ENCODE results near the gene KIF12.

Gene KIF12

GRCh38 chr9:114125476-114126013 is 26.5 kb upstream of the KIF12 start:
- Histone ChIP-seq H2BK120ac (ENCODE audit: insufficient read depth, low read length, poor library complexity) (no peak overlapping the region), H3K9ac (ENCODE audit: low read length) (no peak overlapping the region), H2AK5ac (ENCODE audit: low read length) (no peak overlapping the region), H3K27me3 (ENCODE audit: insufficient read depth, low read length) (no peaks in the 10 kb centered on the region), H3K4me2 (ENCODE audit: low read length) (no peak overlapping the region), H3K18ac (ENCODE audit: low read length) (no peak overlapping the region), H3K4me3 (ENCODE audit: low read depth, low read length) (no peak overlapping the region), H2AFZ (ENCODE audit: insufficient read depth, low read length, poor library complexity) (no peak overlapping the region), H3K36me3 (ENCODE audit: control insufficient read depth in 1 of 2, insufficient read depth in 2 of 2, low read length in 2 of 2) (no peaks in the 10 kb centered on the region), H3K23ac (ENCODE audit: low read length) (no peak overlapping the region), H3K9me3 (ENCODE audit: insufficient read depth, low read depth, low read length) (no peaks in the 10 kb centered on the region), H2BK12ac (ENCODE audit: low read length) (no peak overlapping the region), H4K12ac (ENCODE audit: low read depth, low read length) (no peak overlapping the region), H3K14ac (ENCODE audit: low read length) (no peak overlapping the region), H4K8ac (ENCODE audit: low read depth, low read length) (no peak overlapping the region), H3K79me2 (ENCODE audit: control insufficient read depth, insufficient read depth, low read length, poor library complexity) (no peaks in the 10 kb centered on the region), H3K4me1 (ENCODE audit: control insufficient read depth in 1 of 2, insufficient read depth in 2 of 2, low read length in 2 of 2) (no peaks in the 10 kb centered on the region), H3K79me1 (ENCODE audit: low read length) (no peaks in the 10 kb centered on the region), H2BK5ac (ENCODE audit: low read depth, low read length, poor library complexity) (no peak overlapping the region), H3K27ac (ENCODE audit: low read depth, low read length) (no peak overlapping the region), H3K4ac (ENCODE audit: low read depth, low read length) (no peak overlapping the region), H4K91ac (ENCODE audit: low read depth, low read length) (no peak overlapping the region)
- DNase-seq = no peak
- no CpG with 5 or more reads among the region's 10 CpGs for WGBS (ENCODE audit: extremely low coverage, insufficient coverage, insufficient read length)

- H2BK120ac ChIP-seq (ENCODE audit: insufficient read depth, low read length, poor library complexity) = no peak overlapping the region
- no peak overlapping the region for H2BK5ac ChIP-seq (ENCODE audit: low read depth, low read length, poor library complexity)
- H3K4me2 ChIP-seq (ENCODE audit: low read length) = no peak overlapping the region
- H3K27ac ChIP-seq (ENCODE audit: low read depth, low read length) = no peak overlapping the region
- no peak overlapping the region for H4K12ac ChIP-seq (ENCODE audit: low read depth, low read length)
- DNase-seq = no peak
- H3K9ac ChIP-seq (ENCODE audit: low read length) = no peak overlapping the region
- no peaks in the 10 kb centered on the region for H3K9me3 ChIP-seq (ENCODE audit: insufficient read depth, low read depth, low read length)
- H3K36me3 ChIP-seq (ENCODE audit: control insufficient read depth in 1 of 2, insufficient read depth in 2 of 2, low read length in 2 of 2) = no peaks in the 10 kb centered on the region
- no peak overlapping the region for H2BK12ac ChIP-seq (ENCODE audit: low read length)
- WGBS (ENCODE audit: extremely low coverage, insufficient coverage, insufficient read length) = no CpG with 5 or more reads among the region's 13 CpGs
- H2AFZ ChIP-seq (ENCODE audit: insufficient read depth, low read length, poor library complexity) = no peak overlapping the region
- no peak overlapping the region for H4K91ac ChIP-seq (ENCODE audit: low read depth, low read length)
- H3K79me2 ChIP-seq (ENCODE audit: control insufficient read depth, insufficient read depth, low read length, poor library complexity) = no peaks in the 10 kb centered on the region
- no peak overlapping the region for H3K4ac ChIP-seq (ENCODE audit: low read depth, low read length)
- H3K18ac ChIP-seq (ENCODE audit: low read length) = no peak overlapping the region
- no peaks in the 10 kb centered on the region for H3K79me1 ChIP-seq (ENCODE audit: low read length)
- no peak overlapping the region for H2AK5ac ChIP-seq (ENCODE audit: low read length)
- no peak overlapping the region for H3K23ac ChIP-seq (ENCODE audit: low read length)
- H3K14ac ChIP-seq (ENCODE audit: low read length) = no peak overlapping the region
- no peaks in the 10 kb centered on the region for H3K27me3 ChIP-seq (ENCODE audit: insufficient read depth, low read length)
- no peak overlapping the region for H3K4me3 ChIP-seq (ENCODE audit: low read depth, low read length)
- H4K8ac ChIP-seq (ENCODE audit: low read depth, low read length) = no peak overlapping the region
- no peaks in the 10 kb centered on the region for H3K4me1 ChIP-seq (ENCODE audit: control insufficient read depth in 1 of 2, insufficient read depth in 2 of 2, low read length in 2 of 2)
Measured at GRCh38 chr9:114124666-114125475, 25.8 kb upstream of the KIF12 start.

GRCh38 chr9:114124138-114124537 is 25.0 kb upstream of the KIF12 start:
- no peaks in the 10 kb centered on the region for H3K27me3 ChIP-seq (ENCODE audit: insufficient read depth, low read length)
- H2BK120ac ChIP-seq (ENCODE audit: insufficient read depth, low read length, poor library complexity) = no peak overlapping the region
- peaks cover 2 to 4% of the 10 kb centered on the region in 2 experiments for H3K4me1 ChIP-seq (ENCODE audit: control insufficient read depth in 1 of 2, insufficient read depth in 2 of 2, low read length in 2 of 2)
- H4K12ac ChIP-seq (ENCODE audit: low read depth, low read length) = no peak overlapping the region
- H3K18ac ChIP-seq (ENCODE audit: low read length) = no peak overlapping the region
- no peak overlapping the region for H3K27ac ChIP-seq (ENCODE audit: low read depth, low read length)
- H3K9me3 ChIP-seq (ENCODE audit: insufficient read depth, low read depth, low read length) = no peaks in the 10 kb centered on the region
- H3K79me2 ChIP-seq (ENCODE audit: control insufficient read depth, insufficient read depth, low read length, poor library complexity) = no peaks in the 10 kb centered on the region
- H3K4me2 ChIP-seq (ENCODE audit: low read length) = no peak overlapping the region
- H3K4ac ChIP-seq (ENCODE audit: low read depth, low read length) = no peak overlapping the region
- no peak overlapping the region for H3K4me3 ChIP-seq (ENCODE audit: low read depth, low read length)
- no CpG with 5 or more reads among the region's 1 CpG for WGBS (ENCODE audit: extremely low coverage, insufficient coverage, insufficient read length)
- no peak overlapping the region for H3K23ac ChIP-seq (ENCODE audit: low read length)
- no peak overlapping the region for H4K91ac ChIP-seq (ENCODE audit: low read depth, low read length)
- no peak overlapping the region for H3K9ac ChIP-seq (ENCODE audit: low read length)
- DNase-seq = no peak
- no peak overlapping the region for H2AK5ac ChIP-seq (ENCODE audit: low read length)
- H3K14ac ChIP-seq (ENCODE audit: low read length) = no peak overlapping the region
- no peaks in the 10 kb centered on the region for H3K79me1 ChIP-seq (ENCODE audit: low read length)
- no peak overlapping the region for H2BK12ac ChIP-seq (ENCODE audit: low read length)
- H2AFZ ChIP-seq (ENCODE audit: insufficient read depth, low read length, poor library complexity) = no peak overlapping the region
- H3K36me3 ChIP-seq (ENCODE audit: control insufficient read depth in 1 of 2, insufficient read depth in 2 of 2, low read length in 2 of 2) = no peaks in the 10 kb centered on the region
- H2BK5ac ChIP-seq (ENCODE audit: low read depth, low read length, poor library complexity) = no peak overlapping the region
- H4K8ac ChIP-seq (ENCODE audit: low read depth, low read length) = no peak overlapping the region

GRCh38 chr9:114123031-114123977 is 24.2 kb upstream of the KIF12 start:
- Histone ChIP-seq H2BK5ac (ENCODE audit: low read depth, low read length, poor library complexity) (no peak overlapping the region), H2AFZ (ENCODE audit: insufficient read depth, low read length, poor library complexity) (no peak overlapping the region), H4K12ac (ENCODE audit: low read depth, low read length) (no peak overlapping the region), H3K4ac (ENCODE audit: low read depth, low read length) (no peak overlapping the region), H3K23ac (ENCODE audit: low read length) (no peak overlapping the region), H3K79me2 (ENCODE audit: control insufficient read depth, insufficient read depth, low read length, poor library complexity) (no peaks in the 10 kb centered on the region), H3K79me1 (ENCODE audit: low read length) (no peaks in the 10 kb centered on the region), H3K4me3 (ENCODE audit: low read depth, low read length) (no peak overlapping the region), H2BK120ac (ENCODE audit: insufficient read depth, low read length, poor library complexity) (no peak overlapping the region), H4K8ac (ENCODE audit: low read depth, low read length) (no peak overlapping the region), H3K4me2 (ENCODE audit: low read length) (no peak overlapping the region), H3K9ac (ENCODE audit: low read length) (no peak overlapping the region), H3K4me1 (ENCODE audit: control insufficient read depth in 1 of 2, insufficient read depth in 2 of 2, low read length in 2 of 2) (peaks cover 2 to 5% of the 10 kb centered on the region in 2 experiments), H3K14ac (ENCODE audit: low read length) (no peak overlapping the region), H2AK5ac (ENCODE audit: low read length) (no peak overlapping the region), H3K36me3 (ENCODE audit: control insufficient read depth in 1 of 2, insufficient read depth in 2 of 2, low read length in 2 of 2) (no peaks in the 10 kb centered on the region), H3K27me3 (ENCODE audit: insufficient read depth, low read length) (no peaks in the 10 kb centered on the region), H3K9me3 (ENCODE audit: insufficient read depth, low read depth, low read length) (no peaks in the 10 kb centered on the region), H2BK12ac (ENCODE audit: low read length) (no peak overlapping the region), H3K27ac (ENCODE audit: low read depth, low read length) (no peak overlapping the region), H4K91ac (ENCODE audit: low read depth, low read length) (no peak overlapping the region), H3K18ac (ENCODE audit: low read length) (no peak overlapping the region)
- DNase-seq = no peak
- no CpG with 5 or more reads among the region's 9 CpGs for WGBS (ENCODE audit: extremely low coverage, insufficient coverage, insufficient read length)
